Measurements from ENCODE around the gene KANSL1.
"Not testable (repeated sequence)": the region's sequence is repeated elsewhere in the genome, so short reads cannot be mapped to it uniquely, and the experiment has no call there.

KANSL1 gene

GRCh38 chr17:46120078-46120477 lies 73.2 kb downstream of the KANSL1 start:
- Histone ChIP-seq H3K9ac (ENCODE audit: low read depth in 1 of 2, low read length in 2 of 2) (no peak overlapping the region), H3K4me1 (ENCODE audit: control insufficient read depth in 2 of 2, insufficient read depth in 2 of 2, low read length in 2 of 2) (peaks cover 9 to 24% of the 10 kb centered on the region in 2 donors), H3K27me3 (ENCODE audit: control insufficient read depth in 2 of 2, insufficient read depth in 2 of 2, low read length in 2 of 2) (no peaks in the 10 kb centered on the region), H3K4me3 (ENCODE audit: low read length in 2 of 2) (no peak overlapping the region), H3K9me3 (ENCODE audit: control insufficient read depth in 2 of 2, low read length in 2 of 2) (no peaks in the 10 kb centered on the region), H3K27ac (ENCODE audit: low read depth in 2 of 2, low read length in 2 of 2) (no peak overlapping the region), H3K36me3 (ENCODE audit: control insufficient read depth in 2 of 2, insufficient read depth in 2 of 2, low read length in 2 of 2) (peaks cover 0 to 6% of the 10 kb centered on the region in 2 donors)

- Histone ChIP-seq H3K27me3 (ENCODE audit: control insufficient read depth in 2 of 2, insufficient read depth in 2 of 2, low read length in 2 of 2) (no peaks in the 10 kb centered on the region), H3K4me1 (ENCODE audit: control insufficient read depth in 2 of 2, insufficient read depth in 2 of 2, low read length in 2 of 2) (peaks cover 9 to 24% of the 10 kb centered on the region in 2 donors), H3K27ac (ENCODE audit: low read depth in 2 of 2, low read length in 2 of 2) (no peak overlapping the region), H3K4me3 (ENCODE audit: low read length in 2 of 2) (no peak overlapping the region), H3K36me3 (ENCODE audit: control insufficient read depth in 2 of 2, insufficient read depth in 2 of 2, low read length in 2 of 2) (peaks cover 0 to 6% of the 10 kb centered on the region in 2 donors), H3K9ac (ENCODE audit: low read depth in 1 of 2, low read length in 2 of 2) (no peak overlapping the region), H3K9me3 (ENCODE audit: control insufficient read depth in 2 of 2, low read length in 2 of 2) (no peaks in the 10 kb centered on the region)
These were observed 74.3 kb downstream of the KANSL1 start for GRCh38 chr17:46118964-46119363.

DNA sequence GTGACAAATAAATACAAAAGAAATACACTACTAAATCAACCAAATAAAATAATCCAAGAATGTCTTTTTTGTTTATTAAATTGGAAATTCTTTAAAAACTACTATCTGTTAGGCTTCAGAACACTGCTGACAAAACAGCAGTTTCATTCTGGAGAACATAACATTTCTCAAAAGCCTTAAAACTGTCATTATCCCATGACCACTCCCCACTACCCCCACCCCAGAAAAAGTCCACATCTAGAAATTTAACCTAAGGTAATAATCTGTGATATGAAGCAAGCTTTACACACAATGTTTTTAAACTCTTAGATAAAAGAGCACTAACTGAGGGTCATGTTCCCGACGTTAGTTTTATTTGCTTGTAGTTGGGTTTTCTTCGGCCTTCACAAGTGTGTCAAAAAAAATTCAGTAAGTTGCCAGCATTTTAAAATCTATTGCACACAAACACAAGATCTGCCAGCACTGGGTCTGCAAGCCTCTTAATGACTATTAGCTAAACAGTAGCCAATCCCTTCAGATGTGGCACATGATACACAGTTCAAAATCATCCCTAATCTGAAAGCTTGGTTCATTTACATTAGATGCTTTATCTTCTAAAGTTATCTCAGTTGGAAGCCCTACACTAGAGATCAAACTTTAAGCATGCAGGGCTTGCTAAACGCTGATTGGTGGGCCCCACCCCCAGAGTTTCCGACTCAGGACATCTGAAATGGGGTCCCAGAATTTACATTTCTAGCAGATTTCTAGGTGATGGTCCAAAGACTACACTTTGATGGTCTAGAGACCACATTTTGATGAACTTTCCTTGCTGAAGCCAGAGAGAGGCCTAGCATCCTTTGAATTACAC lies 75.2 kb downstream of the KANSL1 start:
- Histone ChIP-seq H3K27me3 (ENCODE audit: control insufficient read depth in 2 of 2, insufficient read depth in 2 of 2, low read length in 2 of 2) (no peaks in the 10 kb centered on the region), H3K27ac (ENCODE audit: low read depth in 2 of 2, low read length in 2 of 2) (no peak overlapping the region), H3K36me3 (ENCODE audit: control insufficient read depth in 2 of 2, insufficient read depth in 2 of 2, low read length in 2 of 2) (no peaks in the 10 kb centered on the region), H3K9ac (ENCODE audit: low read depth in 1 of 2, low read length in 2 of 2) (no peak overlapping the region), H3K4me3 (ENCODE audit: low read length in 2 of 2) (no peak overlapping the region), H3K4me1 (ENCODE audit: control insufficient read depth in 2 of 2, insufficient read depth in 2 of 2, low read length in 2 of 2) (peaks cover 9 to 24% of the 10 kb centered on the region in 2 donors), H3K9me3 (ENCODE audit: control insufficient read depth in 2 of 2, low read length in 2 of 2) (no peaks in the 10 kb centered on the region)

DNA sequence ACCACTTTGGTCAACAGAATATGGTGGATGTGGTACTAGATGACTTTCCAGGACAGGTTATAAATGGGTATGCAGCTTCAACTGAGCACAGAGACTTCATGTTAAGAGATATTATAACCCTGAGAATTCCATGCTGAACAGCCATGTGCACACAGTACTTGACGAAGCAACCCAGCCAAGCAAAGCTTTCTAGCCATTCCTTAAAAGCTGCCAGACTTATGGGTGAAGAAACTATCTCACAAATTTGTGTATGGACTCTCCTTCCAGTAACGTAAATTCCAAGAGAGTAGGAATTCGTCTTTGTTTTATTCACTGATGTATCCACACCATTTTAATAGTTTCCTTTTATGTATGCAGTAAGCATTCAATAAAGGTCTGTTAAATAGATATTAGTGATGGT lies 76.1 kb downstream of the KANSL1 start:
- H3K27ac ChIP-seq (ENCODE audit: low read depth in 2 of 2, low read length in 2 of 2): no peak overlapping the region
- H3K4me1 ChIP-seq (ENCODE audit: control insufficient read depth in 2 of 2, insufficient read depth in 2 of 2, low read length in 2 of 2): peaks cover 8 to 16% of the 10 kb centered on the region in 2 donors
- H3K9me3 ChIP-seq (ENCODE audit: control insufficient read depth in 2 of 2, low read length in 2 of 2): no peaks in the 10 kb centered on the region
- H3K36me3 ChIP-seq (ENCODE audit: control insufficient read depth in 2 of 2, insufficient read depth in 2 of 2, low read length in 2 of 2): no peaks in the 10 kb centered on the region
- H3K27me3 ChIP-seq (ENCODE audit: control insufficient read depth in 2 of 2, insufficient read depth in 2 of 2, low read length in 2 of 2): no peaks in the 10 kb centered on the region
- H3K4me3 ChIP-seq (ENCODE audit: low read length in 2 of 2): no peak overlapping the region
- H3K9ac ChIP-seq (ENCODE audit: low read depth in 1 of 2, low read length in 2 of 2): no peak overlapping the region

DNA sequence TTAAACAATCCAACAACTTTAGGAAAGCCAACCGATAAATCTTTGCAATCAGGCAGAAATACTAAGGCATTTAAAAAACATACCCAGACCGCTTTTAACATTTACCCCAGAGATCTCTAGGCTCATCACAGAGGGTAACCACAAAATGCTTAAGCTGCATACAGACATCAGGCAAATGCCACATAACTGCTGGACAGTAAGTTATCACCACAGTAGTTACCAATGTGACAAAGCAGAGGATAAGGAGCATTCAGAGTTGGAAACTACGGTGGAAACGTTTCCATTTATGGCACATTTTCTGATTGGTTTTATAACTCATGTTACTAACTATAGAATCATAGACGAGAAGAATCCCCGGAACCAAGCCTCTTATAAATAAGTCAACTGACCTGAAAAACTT lies 77.5 kb downstream of the KANSL1 start:
- H3K4me3 ChIP-seq (ENCODE audit: low read length in 2 of 2): no peak overlapping the region
- peaks cover under 1 to 8% of the 10 kb centered on the region in 2 donors for H3K4me1 ChIP-seq (ENCODE audit: control insufficient read depth in 2 of 2, insufficient read depth in 2 of 2, low read length in 2 of 2)
- no peaks in the 10 kb centered on the region for H3K27me3 ChIP-seq (ENCODE audit: control insufficient read depth in 2 of 2, insufficient read depth in 2 of 2, low read length in 2 of 2)
- H3K36me3 ChIP-seq (ENCODE audit: control insufficient read depth in 2 of 2, insufficient read depth in 2 of 2, low read length in 2 of 2): no peaks in the 10 kb centered on the region
- no peaks in the 10 kb centered on the region for H3K9me3 ChIP-seq (ENCODE audit: control insufficient read depth in 2 of 2, low read length in 2 of 2)
- H3K27ac ChIP-seq (ENCODE audit: low read depth in 2 of 2, low read length in 2 of 2): no peak overlapping the region
- H3K9ac ChIP-seq (ENCODE audit: low read depth in 1 of 2, low read length in 2 of 2): no peak overlapping the region

GRCh38 chr17:46111236-46111635 lies 82.0 kb downstream of the KANSL1 start:
- not testable (repeated sequence) for H3K9me3 ChIP-seq (ENCODE audit: control insufficient read depth in 2 of 2, low read length in 2 of 2); H3K9ac ChIP-seq (ENCODE audit: low read depth in 1 of 2, low read length in 2 of 2); H3K36me3 ChIP-seq (ENCODE audit: control insufficient read depth in 2 of 2, insufficient read depth in 2 of 2, low read length in 2 of 2); H3K27ac ChIP-seq (ENCODE audit: low read depth in 2 of 2, low read length in 2 of 2); H3K27me3 ChIP-seq (ENCODE audit: control insufficient read depth in 2 of 2, insufficient read depth in 2 of 2, low read length in 2 of 2); H3K4me3 ChIP-seq (ENCODE audit: low read length in 2 of 2)
- peaks cover 29 to 31% of the 10 kb centered on the region in 2 donors for H3K4me1 ChIP-seq (ENCODE audit: control insufficient read depth in 2 of 2, insufficient read depth in 2 of 2, low read length in 2 of 2)

DNA sequence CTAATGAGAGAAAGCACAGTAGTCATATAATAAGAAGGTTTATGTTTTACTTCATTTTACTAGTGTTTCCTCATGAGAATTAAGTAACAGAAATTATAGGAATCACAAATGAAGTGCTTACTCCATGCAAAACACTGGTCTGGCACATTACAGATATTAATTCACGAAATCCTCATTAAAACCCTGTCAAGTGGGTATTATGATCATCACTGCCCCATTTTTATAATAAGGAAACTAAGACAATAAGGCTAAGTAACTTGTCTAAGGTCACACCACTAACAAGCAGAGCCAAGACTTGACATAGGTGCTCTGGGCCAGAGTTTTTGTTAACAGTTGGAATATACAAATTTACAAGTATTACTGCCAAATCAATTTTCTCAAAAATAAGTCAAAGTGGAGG lies 83.0 kb downstream of the KANSL1 start:
- H3K9me3 ChIP-seq (ENCODE audit: control insufficient read depth in 2 of 2, low read length in 2 of 2): no peaks in the 10 kb centered on the region
- H3K9ac ChIP-seq (ENCODE audit: low read depth in 1 of 2, low read length in 2 of 2): no peak overlapping the region
- H3K4me1 ChIP-seq (ENCODE audit: control insufficient read depth in 2 of 2, insufficient read depth in 2 of 2, low read length in 2 of 2): peaks cover 29 to 31% of the 10 kb centered on the region in 2 donors

GRCh38 chr17:46109603-46110189 lies 83.5 kb downstream of the KANSL1 start:
- H3K27ac ChIP-seq (ENCODE audit: low read depth in 2 of 2, low read length in 2 of 2): no peak overlapping the region
- H3K4me3 ChIP-seq (ENCODE audit: low read length in 2 of 2): no peak overlapping the region
- peaks cover 0 to 3% of the 10 kb centered on the region in 2 donors for H3K36me3 ChIP-seq (ENCODE audit: control insufficient read depth in 2 of 2, insufficient read depth in 2 of 2, low read length in 2 of 2)
- H3K9me3 ChIP-seq (ENCODE audit: control insufficient read depth in 2 of 2, low read length in 2 of 2): no peaks in the 10 kb centered on the region
- peaks cover 29 to 31% of the 10 kb centered on the region in 2 donors for H3K4me1 ChIP-seq (ENCODE audit: control insufficient read depth in 2 of 2, insufficient read depth in 2 of 2, low read length in 2 of 2)
- no peaks in the 10 kb centered on the region for H3K27me3 ChIP-seq (ENCODE audit: control insufficient read depth in 2 of 2, insufficient read depth in 2 of 2, low read length in 2 of 2)
- H3K9ac ChIP-seq (ENCODE audit: low read depth in 1 of 2, low read length in 2 of 2): no peak overlapping the region

More for the DNA sequence above, 83.0 kb downstream of the KANSL1 start:
- Histone ChIP-seq H3K27me3 (ENCODE audit: control insufficient read depth in 2 of 2, insufficient read depth in 2 of 2, low read length in 2 of 2) (no peaks in the 10 kb centered on the region), H3K36me3 (ENCODE audit: control insufficient read depth in 2 of 2, insufficient read depth in 2 of 2, low read length in 2 of 2) (no peaks in the 10 kb centered on the region), H3K27ac (ENCODE audit: low read depth in 2 of 2, low read length in 2 of 2) (no peak overlapping the region), H3K4me3 (ENCODE audit: low read length in 2 of 2) (no peak overlapping the region)

DNA sequence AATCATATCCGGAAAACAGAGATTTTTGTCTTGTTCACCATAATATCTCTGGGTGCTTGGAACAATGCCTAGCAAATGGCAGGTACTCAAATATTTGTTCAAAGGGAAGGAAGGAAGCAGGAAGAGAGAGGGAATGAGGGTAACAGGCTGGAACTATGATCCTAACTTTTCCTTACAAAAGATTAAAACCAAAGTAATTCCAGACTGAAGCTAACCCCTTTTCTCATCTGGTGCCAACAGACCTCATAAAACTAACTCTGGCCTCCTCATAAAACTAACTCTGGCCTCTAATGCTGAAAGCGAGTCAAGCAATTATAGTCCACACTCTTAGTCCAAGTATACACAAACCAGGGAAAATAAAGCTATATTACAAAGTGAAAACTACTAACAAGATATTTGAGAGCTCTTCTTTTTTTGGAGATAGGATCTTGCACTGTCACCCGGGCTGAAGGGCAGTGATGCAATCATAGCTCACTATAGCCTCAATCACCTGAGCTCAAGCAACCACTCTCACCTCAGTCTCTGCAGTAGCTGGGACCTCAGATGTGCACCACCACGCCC lies 84.6 kb downstream of the KANSL1 start:
- H3K27ac ChIP-seq (ENCODE audit: low read depth in 2 of 2, low read length in 2 of 2): no peak overlapping the region
- H3K9ac ChIP-seq (ENCODE audit: low read depth in 1 of 2, low read length in 2 of 2): no peak overlapping the region

DNA sequence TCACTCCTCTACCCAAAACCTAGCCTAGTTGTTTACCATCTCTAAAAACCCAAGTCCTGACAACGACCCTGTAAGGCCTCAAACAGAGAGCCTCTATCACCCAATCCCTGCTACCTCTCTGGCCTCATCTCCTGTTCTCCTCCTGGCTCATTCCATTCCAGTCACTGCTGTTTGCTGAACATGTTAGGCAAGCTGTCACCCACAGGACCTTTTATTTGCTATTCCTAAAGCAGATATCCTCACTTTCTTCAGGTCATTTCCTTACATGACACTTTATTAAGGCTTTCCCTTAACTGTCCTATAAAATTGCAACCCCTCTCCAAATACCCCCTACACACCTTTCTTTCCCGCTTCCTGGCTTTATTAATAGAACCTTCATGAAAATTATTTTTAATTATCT lies 85.1 kb downstream of the KANSL1 start:
- H3K27me3 ChIP-seq (ENCODE audit: control insufficient read depth in 2 of 2, insufficient read depth in 2 of 2, low read length in 2 of 2): no peaks in the 10 kb centered on the region
- no peaks in the 10 kb centered on the region for H3K9me3 ChIP-seq (ENCODE audit: control insufficient read depth in 2 of 2, low read length in 2 of 2)
- H3K9ac ChIP-seq (ENCODE audit: low read depth in 1 of 2, low read length in 2 of 2): no peak overlapping the region
- no peak overlapping the region for H3K4me3 ChIP-seq (ENCODE audit: low read length in 2 of 2)
- H3K4me1 ChIP-seq (ENCODE audit: control insufficient read depth in 2 of 2, insufficient read depth in 2 of 2, low read length in 2 of 2): peaks cover 29 to 31% of the 10 kb centered on the region in 2 donors
- peaks cover 0 to 3% of the 10 kb centered on the region in 2 donors for H3K36me3 ChIP-seq (ENCODE audit: control insufficient read depth in 2 of 2, insufficient read depth in 2 of 2, low read length in 2 of 2)
- H3K27ac ChIP-seq (ENCODE audit: low read depth in 2 of 2, low read length in 2 of 2): no peak overlapping the region

More for the DNA sequence above, 84.6 kb downstream of the KANSL1 start:
- H3K4me3 ChIP-seq (ENCODE audit: low read length in 2 of 2): peak overlapping the region in 1 of 2 donors; percentile 29
- peaks cover 0 to 3% of the 10 kb centered on the region in 2 donors for H3K36me3 ChIP-seq (ENCODE audit: control insufficient read depth in 2 of 2, insufficient read depth in 2 of 2, low read length in 2 of 2)
- no peaks in the 10 kb centered on the region for H3K27me3 ChIP-seq (ENCODE audit: control insufficient read depth in 2 of 2, insufficient read depth in 2 of 2, low read length in 2 of 2)
- peaks cover 29 to 31% of the 10 kb centered on the region in 2 donors for H3K4me1 ChIP-seq (ENCODE audit: control insufficient read depth in 2 of 2, insufficient read depth in 2 of 2, low read length in 2 of 2)
- no peaks in the 10 kb centered on the region for H3K9me3 ChIP-seq (ENCODE audit: control insufficient read depth in 2 of 2, low read length in 2 of 2)
